ENCODE measurements around the gene SCAMP2.
"Not testable (repeated sequence)": the region's sequence is repeated elsewhere in the genome, so short reads cannot be mapped to it uniquely, and the experiment has no call there.

The SCAMP2 gene

GRCh38 chr15:74890665-74890960 lies 17.4 kb upstream of the SCAMP2 start:
- no peak for DNase-seq (ENCODE audit: low spot score)

- DNase-seq (ENCODE audit: low spot score) = peak; percentile 98
Observed at GRCh38 chr15:74889883-74890664, 16.9 kb upstream of the SCAMP2 start, which contains the start of gene MPI. TSS of gene MPI (plus strand) at chr15:74890042. CDS start at chr15:74890074, 32 bp downstream.

- DNase-seq (ENCODE audit: low spot score) = no peak
Observed at GRCh38 chr15:74889390-74889882, 16.3 kb upstream of the SCAMP2 start.

GRCh38 chr15:74888716-74889115 lies 15.6 kb upstream of the SCAMP2 start:
- DNase-seq (ENCODE audit: low spot score) = no peak

- DNase-seq (ENCODE audit: low spot score) = not testable (repeated sequence)
Observed at GRCh38 chr15:74887537-74888193, 14.5 kb upstream of the SCAMP2 start.

GRCh38 chr15:74885461-74885860 lies 12.3 kb upstream of the SCAMP2 start:
- no peak for DNase-seq (ENCODE audit: low spot score)

GRCh38 chr15:74884428-74885223 lies 11.5 kb upstream of the SCAMP2 start:
- DNase-seq (ENCODE audit: low spot score) = no peak

GRCh38 chr15:74882528-74882927 lies 9.4 kb upstream of the SCAMP2 start:
- DNase-seq (ENCODE audit: low spot score) = no peak

- DNase-seq (ENCODE audit: low spot score) = no peak
Observed at GRCh38 chr15:74878273-74878672, 5.1 kb upstream of the SCAMP2 start.

- peak; percentile 68 for DNase-seq (ENCODE audit: low spot score)
Observed at GRCh38 chr15:74873756-74874424, 725 bp upstream of the SCAMP2 start.

- DNase-seq (ENCODE audit: low spot score) = no peak
Observed at GRCh38 chr15:74872702-74873035, 496 bp downstream of the SCAMP2 start.

- no peak for DNase-seq (ENCODE audit: low spot score)
Observed at GRCh38 chr15:74870436-74871215, 2.5 kb downstream of the SCAMP2 start.

GRCh38 chr15:74869726-74870407 lies 3.3 kb downstream of the SCAMP2 start:
- DNase-seq (ENCODE audit: low spot score) = no peak

- no peak for DNase-seq (ENCODE audit: low spot score)
Observed at GRCh38 chr15:74869372-74869725, 3.8 kb downstream of the SCAMP2 start.

GRCh38 chr15:74868059-74868458 lies 5.1 kb downstream of the SCAMP2 start:
- DNase-seq (ENCODE audit: low spot score) = no peak

GRCh38 chr15:74867466-74868038 lies 5.6 kb downstream of the SCAMP2 start:
- no peak for DNase-seq (ENCODE audit: low spot score)

GRCh38 chr15:74866090-74866489 lies 7.1 kb downstream of the SCAMP2 start:
- no peak for DNase-seq (ENCODE audit: low spot score)

- DNase-seq (ENCODE audit: low spot score) = no peak
Observed at GRCh38 chr15:74865316-74865715, 7.8 kb downstream of the SCAMP2 start.

- DNase-seq (ENCODE audit: low spot score) = no peak
Observed at GRCh38 chr15:74864296-74864695, 8.9 kb downstream of the SCAMP2 start.

GRCh38 chr15:74863239-74864056 lies 9.7 kb downstream of the SCAMP2 start:
- DNase-seq (ENCODE audit: low spot score) = no peak
